ENCODE results near the gene DKK3. TPM values are rescaled to one million over a fixed set of nuclear protein-coding genes. Genes with fewer than 3 reads are reported as not detected.

The DKK3 gene
- polyA plus RNA-seq = 10 to 100 TPM in 1 of 4 donors, 1 to 10 TPM in 3; 4.2 to 29.1 (median 6.9) TPM
- long read RNA-seq, donor 1, partial matches to known transcripts = 0 of 5 reads
- long read RNA-seq, donor 1, other reads (novel, unspliced or antisense) = 0 of 5 reads
- long read RNA-seq, donor 2 = 0 reads
- long read RNA-seq, donor 3, transcript DKK3-201 (8 exons, 2,636 nt) = major isoform, 5 of 5 reads
- long read RNA-seq, donor 3, partial matches to known transcripts = 0 of 5 reads
- long read RNA-seq, donor 3, other reads (novel, unspliced or antisense) = 0 of 5 reads
- long read RNA-seq, donor 4, partial matches to known transcripts = 0 of 2 reads
- long read RNA-seq, donor 4, other reads (novel, unspliced or antisense) = 0 of 2 reads
- long read RNA-seq, donor 5, partial matches to known transcripts = 0 of 2 reads
- long read RNA-seq, donor 5, other reads (novel, unspliced or antisense) = 0 of 2 reads
- long read RNA-seq, donor 6, partial matches to known transcripts = 0 of 1 reads
- long read RNA-seq, donor 6, other reads (novel, unspliced or antisense) = 0 of 1 reads
- long read RNA-seq, donor 7 = 0 reads
- long read RNA-seq, donor 8, partial matches to known transcripts = 0 of 1 reads
- long read RNA-seq, donor 8, other reads (novel, unspliced or antisense) = 0 of 1 reads
- long read RNA-seq, donor 9, partial matches to known transcripts = 0 of 2 reads
- long read RNA-seq, donor 9, other reads (novel, unspliced or antisense) = 0 of 2 reads
- long read RNA-seq, donor 10, transcript DKK3-215 (3 exons, 1,087 nt) = major isoform, 6 of 11 reads
- long read RNA-seq, donor 10, partial matches to known transcripts = 0 of 11 reads
- long read RNA-seq, donor 10, other reads (novel, unspliced or antisense) = 0 of 11 reads

DNA sequence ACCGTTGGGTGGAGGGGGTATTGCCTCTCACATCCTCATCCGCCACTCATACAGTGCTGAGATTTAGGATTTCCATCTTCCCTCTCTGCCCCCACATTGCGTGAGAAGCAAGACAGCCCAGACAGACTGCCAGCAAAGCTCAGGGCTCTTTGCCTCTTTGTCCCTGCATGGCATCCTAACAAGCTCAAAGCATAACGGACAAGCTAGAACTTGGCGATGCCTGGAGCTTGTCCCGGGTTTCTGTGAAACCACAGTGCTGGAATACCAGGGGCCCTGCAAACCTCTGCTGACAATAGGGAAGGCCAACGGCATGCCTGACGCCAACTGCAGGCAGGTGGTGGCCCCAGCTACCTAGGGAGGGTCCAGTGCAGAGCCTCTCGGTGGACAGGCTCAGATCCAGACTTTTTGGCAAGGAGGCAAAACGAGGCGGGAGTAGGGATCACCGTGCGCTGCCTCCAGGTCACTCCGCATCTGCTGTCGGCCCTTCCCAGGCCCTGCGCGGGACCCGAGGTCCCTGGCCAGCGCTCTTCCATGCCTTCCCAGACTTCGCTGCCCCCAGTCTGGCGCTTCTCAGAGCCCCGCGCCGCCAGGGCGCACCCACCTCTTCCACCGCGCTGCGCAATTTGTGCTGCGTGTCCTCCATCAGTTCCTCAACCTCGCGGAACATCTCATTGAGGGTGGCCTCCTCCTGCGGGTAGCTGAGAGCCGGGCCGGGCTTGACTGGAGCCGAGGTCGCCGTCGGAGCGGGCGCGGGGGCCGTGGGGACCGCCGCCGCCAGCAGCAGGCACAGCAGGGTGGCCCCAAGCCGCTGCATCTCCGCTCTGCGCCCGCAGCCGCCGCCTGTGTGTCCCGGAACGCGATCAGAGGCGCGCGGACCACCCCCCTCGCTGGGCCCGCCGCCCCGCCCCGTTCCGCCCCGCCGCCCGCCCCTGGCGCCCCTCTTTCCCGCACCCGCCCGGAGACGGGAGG is at the start of gene DKK3:
TSS of gene DKK3 (minus strand) at position 858 of the 969 bp plus-strand sequence. CDS start at position 814, 44 bp downstream.
- WGBS, 3 donors = 9 to 17% (median 14%) methylated on average over 55 to 71 of the region's 71 CpGs

GRCh38 chr11:12057299-12057980 is 49.0 kb upstream of the DKK3 start:
- no peak for FAIRE-seq
- WGBS, 3 donors = 95 to 98% (median 96%) methylated on average over 8 of the region's 8 CpGs
- Histone ChIP-seq H3K27me3 (ENCODE audit: control insufficient read depth in 3 of 3, insufficient read depth in 3 of 3, low read length in 3 of 3) (no peaks in the 10 kb centered on the region), H3K4me3 (ENCODE audit: low read depth in 1 of 3, low read length in 3 of 3) (no peak overlapping the region), H3K4me1 (ENCODE audit: control insufficient read depth in 3 of 3, insufficient read depth in 2 of 3, low read depth in 1 of 3, low read length in 2 of 3) (no peaks in the 10 kb centered on the region), H3K9me3 (ENCODE audit: control insufficient read depth in 2 of 2, insufficient read depth in 1 of 2, low read depth in 1 of 2, low read length in 1 of 2) (peaks cover 0 to 8% of the 10 kb centered on the region in 2 donors), H3K27ac (ENCODE audit: low read depth in 1 of 3, low read length in 2 of 3) (no peak overlapping the region), H3K36me3 (ENCODE audit: control insufficient read depth in 3 of 3, insufficient read depth in 2 of 3, low read depth in 1 of 3, low read length in 3 of 3) (no peaks in the 10 kb centered on the region)
- no peak for DNase-seq

More for the DNA sequence above, at the start of gene DKK3:
- peaks cover 6 to 53% (median 12%) of the 10 kb centered on the region in 3 donors for H3K27me3 ChIP-seq (ENCODE audit: control insufficient read depth in 3 of 3, insufficient read depth in 3 of 3, low read length in 3 of 3)
- peak in 1 of 2 donors; percentile 18 for DNase-seq
- H3K36me3 ChIP-seq (ENCODE audit: control insufficient read depth in 3 of 3, insufficient read depth in 2 of 3, low read depth in 1 of 3, low read length in 3 of 3) = no peaks in the 10 kb centered on the region
- H3K27ac ChIP-seq (ENCODE audit: low read depth in 1 of 3, low read length in 2 of 3) = peak within 1 kb of the TSS in 1 of 3 donors; percentile 19
- no peak for FAIRE-seq
- peak within 1 kb of the TSS in 2 of 3 donors; percentile 27 to 61 for H3K4me3 ChIP-seq (ENCODE audit: low read depth in 1 of 3, low read length in 3 of 3)
- no peaks in the 10 kb centered on the region for H3K4me1 ChIP-seq (ENCODE audit: control insufficient read depth in 3 of 3, insufficient read depth in 2 of 3, low read depth in 1 of 3, low read length in 2 of 3)
- H3K9me3 ChIP-seq (ENCODE audit: control insufficient read depth in 2 of 2, insufficient read depth in 1 of 2, low read depth in 1 of 2, low read length in 1 of 2) = no peaks in the 10 kb centered on the region

- H3K4me3 ChIP-seq (ENCODE audit: low read depth in 1 of 3, low read length in 3 of 3) = no peak overlapping the region
- FAIRE-seq = no peak
Measured at GRCh38 chr11:12056119-12056518, 47.7 kb upstream of the DKK3 start.

DNA sequence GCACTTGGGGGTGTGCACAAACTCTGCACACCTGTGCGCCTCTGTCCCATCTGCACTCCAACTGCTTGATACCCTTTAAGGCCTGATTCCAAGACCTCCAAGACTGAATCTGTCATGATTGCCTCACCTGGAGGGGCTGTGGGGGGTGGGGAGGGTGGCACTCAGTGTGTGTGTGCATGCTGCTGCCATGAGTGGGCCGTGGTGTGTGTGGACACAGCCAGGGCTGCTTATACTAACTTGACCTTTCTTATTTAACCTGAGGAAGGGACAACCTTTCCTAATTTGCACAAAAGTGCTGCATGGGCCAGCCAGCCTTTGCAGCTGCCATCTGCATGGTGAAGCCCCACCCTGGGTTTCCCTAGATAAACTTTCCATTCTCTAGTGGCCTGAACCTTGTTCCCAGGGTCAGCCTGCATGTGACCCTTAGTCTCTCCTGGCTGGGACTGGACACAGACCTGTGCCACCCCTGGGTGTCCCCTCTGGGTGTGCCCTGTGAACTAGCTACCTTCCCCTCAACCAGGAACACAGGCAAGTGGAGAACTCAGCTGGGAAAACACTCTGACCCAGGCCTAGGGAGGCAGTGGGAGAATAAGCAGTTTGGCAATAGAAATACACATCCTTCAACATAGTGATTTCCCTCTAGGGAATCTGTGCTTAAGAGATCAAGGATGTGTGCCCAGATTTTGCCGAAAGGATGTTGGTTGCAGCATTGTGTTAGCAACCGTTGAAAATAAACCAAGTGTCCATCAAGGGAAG is 45.4 kb upstream of the DKK3 start:
- Histone ChIP-seq H3K4me3 (ENCODE audit: low read depth in 1 of 3, low read length in 3 of 3) (no peak overlapping the region), H3K27ac (ENCODE audit: low read depth in 1 of 3, low read length in 2 of 3) (peak overlapping the region in 1 of 3 donors; percentile 26), H3K36me3 (ENCODE audit: control insufficient read depth in 3 of 3, insufficient read depth in 2 of 3, low read depth in 1 of 3, low read length in 3 of 3) (no peaks in the 10 kb centered on the region), H3K9me3 (ENCODE audit: control insufficient read depth in 2 of 2, insufficient read depth in 1 of 2, low read depth in 1 of 2, low read length in 1 of 2) (peaks cover 0 to 13% of the 10 kb centered on the region in 2 donors), H3K4me1 (ENCODE audit: control insufficient read depth in 3 of 3, insufficient read depth in 2 of 3, low read depth in 1 of 3, low read length in 2 of 3) (no peaks in the 10 kb centered on the region), H3K27me3 (ENCODE audit: control insufficient read depth in 3 of 3, insufficient read depth in 3 of 3, low read length in 3 of 3) (no peaks in the 10 kb centered on the region)
- 55 to 67% (median 63%) methylated on average over 4 of the region's 4 CpGs for whole genome bisulfite sequencing, 3 donors
- peak in 1 of 2 donors; percentile 42 for DNase-seq
- FAIRE-seq = no peak

More at GRCh38 chr11:12056119-12056518, 47.7 kb upstream of the DKK3 start:
- DNase-seq = no peak
- Histone ChIP-seq H3K27me3 (ENCODE audit: control insufficient read depth in 3 of 3, insufficient read depth in 3 of 3, low read length in 3 of 3) (no peaks in the 10 kb centered on the region), H3K9me3 (ENCODE audit: control insufficient read depth in 2 of 2, insufficient read depth in 1 of 2, low read depth in 1 of 2, low read length in 1 of 2) (peaks cover 0 to 13% of the 10 kb centered on the region in 2 donors), H3K27ac (ENCODE audit: low read depth in 1 of 3, low read length in 2 of 3) (no peak overlapping the region), H3K4me1 (ENCODE audit: control insufficient read depth in 3 of 3, insufficient read depth in 2 of 3, low read depth in 1 of 3, low read length in 2 of 3) (no peaks in the 10 kb centered on the region), H3K36me3 (ENCODE audit: control insufficient read depth in 3 of 3, insufficient read depth in 2 of 3, low read depth in 1 of 3, low read length in 3 of 3) (no peaks in the 10 kb centered on the region)
- WGBS, 3 donors = 76 to 83% (median 76%) methylated on average over 3 of the region's 3 CpGs

DNA sequence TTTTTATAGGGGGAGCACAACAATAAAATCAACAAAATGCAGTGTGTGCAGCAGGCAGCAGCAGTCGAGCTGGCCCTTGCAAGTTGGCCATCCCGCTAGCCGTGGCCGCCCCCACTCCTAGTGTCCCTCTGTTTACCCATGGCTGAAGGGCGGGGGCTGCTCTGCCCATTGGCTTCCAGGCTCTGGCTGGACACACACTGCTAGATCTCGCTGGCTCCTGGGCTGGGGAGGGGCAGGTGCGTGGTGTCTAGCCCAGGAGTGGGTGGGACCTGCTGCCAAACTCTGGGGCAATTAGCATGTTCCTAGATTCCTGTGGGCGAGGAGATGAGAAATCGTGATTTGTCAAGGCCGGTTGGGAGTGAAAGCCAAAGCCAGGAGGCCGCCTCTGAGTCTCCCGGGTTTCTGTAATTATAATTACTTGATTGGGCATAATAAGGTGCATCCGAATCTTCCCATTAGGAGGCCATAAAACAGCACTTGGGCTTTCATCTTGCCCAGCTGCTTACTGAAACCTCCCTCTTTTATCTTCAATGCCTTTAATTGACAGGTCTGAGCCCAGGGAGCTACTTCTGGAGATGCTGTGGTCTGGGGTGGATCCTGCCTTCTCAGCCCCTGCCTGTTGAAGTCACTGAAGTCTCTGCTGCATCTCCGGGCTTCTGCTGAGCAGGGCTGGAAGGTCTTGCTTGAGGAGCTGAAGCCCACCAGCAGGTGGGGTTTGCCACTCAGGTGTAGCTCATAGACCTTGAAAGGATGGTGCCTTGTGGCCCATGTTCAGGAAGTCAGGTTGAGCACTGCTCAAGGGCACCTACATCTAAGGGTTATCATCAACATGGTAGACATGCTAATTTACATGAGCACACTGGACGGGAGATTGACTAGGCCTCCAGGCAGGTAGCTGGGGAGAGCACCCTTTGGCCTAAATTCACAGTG is 44.5 kb upstream of the DKK3 start:
- DNase-seq = no peak

DNA sequence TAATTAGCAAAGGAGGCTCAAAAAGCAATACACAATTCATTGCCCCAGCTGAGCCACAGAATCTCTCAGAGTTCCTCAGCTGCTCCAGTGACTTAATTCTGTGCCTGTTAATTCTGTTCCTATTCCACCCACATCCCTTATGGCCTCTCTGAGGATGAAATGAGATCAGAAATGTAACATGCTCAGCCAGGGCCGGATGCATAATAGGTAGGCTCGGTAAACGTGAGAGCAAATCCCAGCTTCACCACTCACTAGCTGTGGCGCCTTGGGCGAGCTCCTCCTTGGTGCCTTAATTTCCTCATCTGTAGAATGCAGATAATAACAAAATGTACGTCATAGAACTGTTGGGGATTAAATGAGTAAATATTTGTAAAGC is 42.8 kb upstream of the DKK3 start:
- H3K9me3 ChIP-seq (ENCODE audit: control insufficient read depth in 2 of 2, insufficient read depth in 1 of 2, low read depth in 1 of 2, low read length in 1 of 2) = peaks cover 0 to 6% of the 10 kb centered on the region in 2 donors
- DNase-seq (no peak), FAIRE-seq (no peak)
- H3K4me1 ChIP-seq (ENCODE audit: control insufficient read depth in 3 of 3, insufficient read depth in 2 of 3, low read depth in 1 of 3, low read length in 2 of 3) = no peaks in the 10 kb centered on the region
- H3K36me3 ChIP-seq (ENCODE audit: control insufficient read depth in 3 of 3, insufficient read depth in 2 of 3, low read depth in 1 of 3, low read length in 3 of 3) = no peaks in the 10 kb centered on the region
- WGBS, 3 donors = 80 to 85% (median 84%) methylated on average over 6 of the region's 6 CpGs
- H3K27me3 ChIP-seq (ENCODE audit: control insufficient read depth in 3 of 3, insufficient read depth in 3 of 3, low read length in 3 of 3) = no peaks in the 10 kb centered on the region
- no peak overlapping the region for H3K27ac ChIP-seq (ENCODE audit: low read depth in 1 of 3, low read length in 2 of 3)
- H3K4me3 ChIP-seq (ENCODE audit: low read depth in 1 of 3, low read length in 3 of 3) = no peak overlapping the region

More for the DNA sequence above, 44.5 kb upstream of the DKK3 start:
- no peaks in the 10 kb centered on the region for H3K36me3 ChIP-seq (ENCODE audit: control insufficient read depth in 3 of 3, insufficient read depth in 2 of 3, low read depth in 1 of 3, low read length in 3 of 3)
- 53 to 89% (median 74%) methylated on average over 15 of the region's 15 CpGs for WGBS, 3 donors
- H3K4me3 ChIP-seq (ENCODE audit: low read depth in 1 of 3, low read length in 3 of 3) = no peak overlapping the region
- H3K9me3 ChIP-seq (ENCODE audit: control insufficient read depth in 2 of 2, insufficient read depth in 1 of 2, low read depth in 1 of 2, low read length in 1 of 2) = peaks cover 0 to 13% of the 10 kb centered on the region in 2 donors
- no peaks in the 10 kb centered on the region for H3K27me3 ChIP-seq (ENCODE audit: control insufficient read depth in 3 of 3, insufficient read depth in 3 of 3, low read length in 3 of 3)
- no peak for FAIRE-seq
- H3K4me1 ChIP-seq (ENCODE audit: control insufficient read depth in 3 of 3, insufficient read depth in 2 of 3, low read depth in 1 of 3, low read length in 2 of 3) = no peaks in the 10 kb centered on the region
- no peak overlapping the region for H3K27ac ChIP-seq (ENCODE audit: low read depth in 1 of 3, low read length in 2 of 3)

Measured in small intestine (tissue), 16 donors.